Gastrocnemius medialis (tissue), 4 donors: ENCODE data around the gene KATNAL1.

ENCODE experiments used
- POLR2A ChIP-seq, 2 donors: fragments of 450-650 bp; IDR thresholded peaks; one replicate each; pipeline ENCODE4 v1.6.1; 2017; ENCODE audit warnings: antibody characterized with exemption in 2 of 2, mild to moderate bottlenecking in 2 of 2, moderate library complexity in 2 of 2
- TF ChIP-seq, protein P1 (sequence below), 5 experiments: fragments of 450-650 bp in 3 of 5; fragments of 200-600 bp in 2 of 5; sonication (generic) in 2 of 5; IDR thresholded peaks in 4 of 5; conservative IDR thresholded peaks in 1 of 5; 1 replicate in 4 of 5; 2 replicates in 1 of 5; pipeline ENCODE4 v1.5.1; 2016 to 2019; ENCODE audit warnings: antibody characterized with exemption in 5 of 5, mild to moderate bottlenecking in 3 of 5, moderate library complexity in 3 of 5

- TF ChIP-seq, protein P1, sequence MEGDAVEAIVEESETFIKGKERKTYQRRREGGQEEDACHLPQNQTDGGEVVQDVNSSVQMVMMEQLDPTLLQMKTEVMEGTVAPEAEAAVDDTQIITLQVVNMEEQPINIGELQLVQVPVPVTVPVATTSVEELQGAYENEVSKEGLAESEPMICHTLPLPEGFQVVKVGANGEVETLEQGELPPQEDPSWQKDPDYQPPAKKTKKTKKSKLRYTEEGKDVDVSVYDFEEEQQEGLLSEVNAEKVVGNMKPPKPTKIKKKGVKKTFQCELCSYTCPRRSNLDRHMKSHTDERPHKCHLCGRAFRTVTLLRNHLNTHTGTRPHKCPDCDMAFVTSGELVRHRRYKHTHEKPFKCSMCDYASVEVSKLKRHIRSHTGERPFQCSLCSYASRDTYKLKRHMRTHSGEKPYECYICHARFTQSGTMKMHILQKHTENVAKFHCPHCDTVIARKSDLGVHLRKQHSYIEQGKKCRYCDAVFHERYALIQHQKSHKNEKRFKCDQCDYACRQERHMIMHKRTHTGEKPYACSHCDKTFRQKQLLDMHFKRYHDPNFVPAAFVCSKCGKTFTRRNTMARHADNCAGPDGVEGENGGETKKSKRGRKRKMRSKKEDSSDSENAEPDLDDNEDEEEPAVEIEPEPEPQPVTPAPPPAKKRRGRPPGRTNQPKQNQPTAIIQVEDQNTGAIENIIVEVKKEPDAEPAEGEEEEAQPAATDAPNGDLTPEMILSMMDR (IDR thresholded peaks at IDR 0.05 in 4 of 5, conservative IDR thresholded peaks at IDR 0.05 in 1 of 5), result no peak
- no peak for TF ChIP-seq POLR2A (IDR thresholded peaks at IDR 0.05)
Measured at GRCh38 chr13:30338331-30338851, 31.0 kb upstream of the KATNAL1 start.
